HCT116 (cell line): ENCODE results near the gene CCDC148. TPM values are rescaled to one million over a fixed set of nuclear protein-coding genes. Genes with fewer than 3 reads are reported as not detected.

ENCODE experiments used
- ATAC-seq: fragments of 200-7000 bp; cut with Tn5 transposase; 2 replicates; pipeline ENCODE4 v1.9.1; 2020; ENCODE audit warnings: mild to moderate bottlenecking, moderate library complexity
- BruUV-seq: library from RNA; stranded (reverse); fragments of 400-500 nt; replicated peaks from 2 replicates; lab custom pipeline; 2021; lab: Mats Ljungman, UMichigan
- CTCF ChIA-PET: fragments of 300-600 bp; sonication (Branson Sonifier 250); formaldehyde crosslinking; loops from one replicate; lab custom pipeline; 2021; ENCODE audit warnings: antibody characterized with exemption; lab: Charles Lee
- POLR2A ChIA-PET: fragments of 300-600, 350-600 bp; sonication (Branson Sonifier 250); formaldehyde crosslinking; loops from one replicate; lab custom pipeline; 2021; ENCODE audit warnings: antibody characterized with exemption; lab: Charles Lee
- RAD21 ChIA-PET, 2 experiments: fragments of 300-600 bp; sonication (Branson Sonifier 250); formaldehyde crosslinking; loops; one replicate each; lab custom pipeline; 2023; ENCODE audit warnings: low total read pairs in 2 of 2; ENCODE audit not compliant: uncharacterized antibody in 2 of 2, unreplicated experiment in 2 of 2, low non-redundant PET in 1 of 2; lab: Charles Lee
- DNase-seq: peaks from one replicate; pipeline ENCODE4 v3.0.0-alpha.2; 2010; ENCODE audit warnings: low read depth, low spot score
- H2AFZ ChIP-seq: fragments of 200-600 bp; shearing (Covaris generic), sonication (generic); 2 replicates; pipeline ENCODE4 v1.6.1; 2017; ENCODE audit warnings: low read depth, mixed run types, mixed read lengths, antibody characterized with exemption, low read length; ENCODE audit not compliant: poor library complexity, severe bottlenecking
- H3K27ac ChIP-seq: 2 replicates; pipeline ENCODE4 v1.5.1; 2012; ENCODE audit warnings: low read depth, low read length
- H3K27me3 ChIP-seq: fragments of 200-600 bp; sonication (generic); 2 replicates; pipeline ENCODE4 v1.6.1; 2016; ENCODE audit warnings: mixed run types, low read length, mixed read lengths; ENCODE audit not compliant: insufficient read depth
- H3K36me3 ChIP-seq, 2 experiments: fragments of 200-500 bp in 1 of 2; fragments of 200-600 bp in 1 of 2; sonication (Bioruptor generic) in 1 of 2; sonication (generic) in 1 of 2; 2 replicates each; pipeline versions ENCODE4 v1.5.1 to v1.6.1; 2014 to 2016; ENCODE audit warnings: low read length in 2 of 2, inconsistent platforms in 1 of 2, mixed read lengths in 1 of 2, mixed run types in 1 of 2; ENCODE audit not compliant: insufficient read depth in 2 of 2, control insufficient read depth in 1 of 2
- H3K4me1 ChIP-seq, 2 experiments: fragments of 200-600 bp in 1 of 2; sonication (generic) in 1 of 2; 2 replicates each; pipeline versions ENCODE4 v1.5.1 to v1.6.1; 2012 to 2017; ENCODE audit warnings: low read length in 2 of 2, inconsistent platforms in 1 of 2, mild to moderate bottlenecking in 1 of 2, mixed read lengths in 1 of 2, mixed run types in 1 of 2, moderate library complexity in 1 of 2; ENCODE audit not compliant: insufficient read depth in 2 of 2, control insufficient read depth in 1 of 2
- H3K4me2 ChIP-seq: fragments of 200-600 bp; sonication (generic); 2 replicates; pipeline ENCODE4 v1.6.1; 2017; ENCODE audit warnings: mixed run types, low read length, mixed read lengths
- H3K4me3 ChIP-seq, 2 experiments: fragments of 200-600 bp in 1 of 2; sonication (generic) in 1 of 2; replicated peaks in 1 of 2; 2 replicates each; pipeline ENCODE4 v1.5.1; 2011 to 2016; ENCODE audit warnings: low read length in 2 of 2, control low read depth in 1 of 2, low read depth in 1 of 2, mild to moderate bottlenecking in 1 of 2, mixed read lengths in 1 of 2, mixed run types in 1 of 2
- H3K79me2 ChIP-seq: fragments of 200-600 bp; sonication (generic); 2 replicates; pipeline ENCODE4 v1.6.1; 2017; ENCODE audit warnings: mild to moderate bottlenecking, mixed run types, low read length, moderate library complexity, mixed read lengths; ENCODE audit not compliant: insufficient read depth
- H3K9ac ChIP-seq: fragments of 200-600 bp; sonication (generic); 2 replicates; pipeline ENCODE4 v1.6.1; 2016; ENCODE audit warnings: low read length, mixed read lengths
- H3K9me2 ChIP-seq: fragments of 200-600 bp; sonication (generic), shearing (Covaris generic); 2 replicates; pipeline ENCODE4 v1.6.1; 2017; ENCODE audit warnings: mixed run types, mild to moderate bottlenecking, moderate library complexity; ENCODE audit not compliant: insufficient read depth
- H3K9me3 ChIP-seq, 2 experiments: fragments of 200-500 bp in 1 of 2; fragments of 200-600 bp in 1 of 2; sonication (Bioruptor generic) in 1 of 2; sonication (generic) in 1 of 2; 2 replicates each; pipeline ENCODE4 v1.6.1; 2014 to 2017; ENCODE audit warnings: low read length in 2 of 2, mixed read lengths in 2 of 2, inconsistent platforms in 1 of 2, low read depth in 1 of 2, mild to moderate bottlenecking in 1 of 2, mixed run types in 1 of 2, moderate library complexity in 1 of 2; ENCODE audit not compliant: control insufficient read depth in 1 of 2, insufficient read depth in 1 of 2
- H4K20me1 ChIP-seq: fragments of 200-600 bp; sonication (generic), shearing (Covaris generic); 2 replicates; pipeline ENCODE4 v1.6.1; 2017; ENCODE audit warnings: mixed run types, mild to moderate bottlenecking, moderate library complexity; ENCODE audit not compliant: insufficient read depth
- CBX3 ChIP-seq: IDR thresholded peaks from 2 replicates; pipeline ENCODE4 v1.6.1; 2012; ENCODE audit warnings: low read depth
- EGR1 ChIP-seq: IDR thresholded peaks from 2 replicates; pipeline ENCODE4 v1.6.1; 2012; ENCODE audit warnings: low read depth
- ELF1 ChIP-seq: IDR thresholded peaks from 2 replicates; pipeline ENCODE4 v1.6.1; 2012; ENCODE audit warnings: low read depth, borderline replicate concordance
- EZH2phosphoT487 ChIP-seq: fragments of 200-600 bp; IDR thresholded peaks from 2 replicates; pipeline ENCODE4 v1.6.1; 2018; ENCODE audit warnings: antibody characterized with exemption, borderline replicate concordance
- POLR2A ChIP-seq: IDR thresholded peaks from 2 replicates; pipeline ENCODE4 v1.7.0; 2011; ENCODE audit warnings: borderline replicate concordance; ENCODE audit not compliant: insufficient read depth, insufficient read length; ENCODE audit errors: extremely low read depth
- RAD21 ChIP-seq: IDR thresholded peaks from 2 replicates; pipeline ENCODE4 v1.6.1; 2012; ENCODE audit warnings: low read depth, mild to moderate bottlenecking
- SIN3A ChIP-seq: IDR thresholded peaks from 2 replicates; pipeline ENCODE4 v1.6.1; 2012; ENCODE audit warnings: low read depth
- TCF7L2 ChIP-seq: IDR thresholded peaks from 2 replicates; pipeline ENCODE4 v1.7.0; 2011; ENCODE audit warnings: borderline replicate concordance, inconsistent platforms; ENCODE audit not compliant: insufficient read depth, insufficient read length; ENCODE audit errors: extremely low read depth
- YY1 ChIP-seq: IDR thresholded peaks from 2 replicates; pipeline ENCODE4 v1.6.1; 2011; ENCODE audit warnings: low read length, low read depth, moderate library complexity, mild to moderate bottlenecking; ENCODE audit not compliant: insufficient replicate concordance; ENCODE audit errors: extremely low read depth
- ZFX ChIP-seq: fragments of 450-650 bp; IDR thresholded peaks from 2 replicates; pipeline ENCODE4 v1.6.1; 2017
- ZNF274 ChIP-seq: fragments of 200-500 bp; sonication (Bioruptor generic); IDR thresholded peaks from 2 replicates; pipeline ENCODE4 v1.6.1; 2014; ENCODE audit warnings: mild to moderate bottlenecking, low read depth, low read length, inconsistent platforms
- intact Hi-C: fragments of 100-400 bp; cut with micrococcal nuclease; formaldehyde crosslinking; loops from 2 replicates; pipeline ENCODE4 v1.10.0; 2022
- total RNA-seq: library from RNA; stranded (reverse); gene quantifications from one replicate; pipeline ENCODE4 v1.2.1, GENCODE V29; 2021; ENCODE audit not compliant: unreplicated experiment
- TF ChIP-seq, protein P1 (sequence below), 3 experiments: fragments of 200-600 bp in 1 of 3; sonication (generic) in 1 of 3; IDR thresholded peaks in 2 of 3; conservative IDR thresholded peaks in 1 of 3; 2 replicates each; pipeline ENCODE4 v1.5.1; 2012 to 2017; ENCODE audit warnings: low read depth in 2 of 3, low read length in 2 of 3, antibody characterized with exemption in 1 of 3, borderline replicate concordance in 1 of 3, control low read depth in 1 of 3, mild to moderate bottlenecking in 1 of 3, mixed read lengths in 1 of 3, mixed run types in 1 of 3, moderate library complexity in 1 of 3; ENCODE audit not compliant: insufficient read depth in 1 of 3
- TF ChIP-seq, protein P2 (sequence below): IDR thresholded peaks from 2 replicates; pipeline ENCODE4 v1.6.1; 2011; ENCODE audit warnings: mild to moderate bottlenecking, low read length, moderate library complexity; ENCODE audit not compliant: insufficient replicate concordance; ENCODE audit errors: extremely low read depth
- TF ChIP-seq, protein P3 (sequence below): IDR thresholded peaks from 2 replicates; pipeline ENCODE4 v1.6.1; 2012

Gene CCDC148
- total RNA-seq, 1 experiment from 2014 or later = 0.59 TPM

DNA sequence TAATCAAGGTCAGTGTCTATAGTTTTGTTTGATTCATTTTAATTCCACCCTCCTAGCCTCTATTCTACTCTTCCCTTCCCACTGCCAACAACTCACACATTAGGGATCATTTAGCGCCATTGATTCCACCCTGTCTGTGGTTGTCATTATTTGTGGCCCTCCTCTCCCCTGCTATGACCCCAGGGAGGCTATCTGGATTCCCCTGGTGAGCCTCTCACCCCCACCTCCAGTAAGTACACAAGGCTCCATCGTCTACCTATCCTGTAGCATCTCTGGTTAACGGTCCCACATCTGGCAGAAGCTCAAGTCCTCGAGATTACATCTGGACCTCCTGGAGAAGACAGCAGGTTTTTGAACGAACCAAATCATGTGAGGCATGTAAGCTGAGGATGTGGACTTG, 327.5 kb downstream of the CCDC148 start:
- no peak for ATAC-seq
- RAD21 ChIA-PET = no interaction called here
- Histone ChIP-seq H3K9ac (no peak overlapping the region), H3K4me1 (peaks cover 2 to 3% of the 10 kb centered on the region in 2 experiments; a peak in 2 of 4 replicates), H3K79me2 (no peaks in the 10 kb centered on the region), H3K27me3 (no peaks in the 10 kb centered on the region), H2AFZ (no peak overlapping the region), H4K20me1 (no peaks in the 10 kb centered on the region), H3K9me2 (no peaks in the 10 kb centered on the region), H3K4me3 (no peak overlapping the region), H3K9me3 (no peaks in the 10 kb centered on the region), H3K27ac (no peak overlapping the region), H3K36me3 (no peaks in the 10 kb centered on the region), H3K4me2 (no peak overlapping the region)
- TF ChIP-seq, protein P1, sequence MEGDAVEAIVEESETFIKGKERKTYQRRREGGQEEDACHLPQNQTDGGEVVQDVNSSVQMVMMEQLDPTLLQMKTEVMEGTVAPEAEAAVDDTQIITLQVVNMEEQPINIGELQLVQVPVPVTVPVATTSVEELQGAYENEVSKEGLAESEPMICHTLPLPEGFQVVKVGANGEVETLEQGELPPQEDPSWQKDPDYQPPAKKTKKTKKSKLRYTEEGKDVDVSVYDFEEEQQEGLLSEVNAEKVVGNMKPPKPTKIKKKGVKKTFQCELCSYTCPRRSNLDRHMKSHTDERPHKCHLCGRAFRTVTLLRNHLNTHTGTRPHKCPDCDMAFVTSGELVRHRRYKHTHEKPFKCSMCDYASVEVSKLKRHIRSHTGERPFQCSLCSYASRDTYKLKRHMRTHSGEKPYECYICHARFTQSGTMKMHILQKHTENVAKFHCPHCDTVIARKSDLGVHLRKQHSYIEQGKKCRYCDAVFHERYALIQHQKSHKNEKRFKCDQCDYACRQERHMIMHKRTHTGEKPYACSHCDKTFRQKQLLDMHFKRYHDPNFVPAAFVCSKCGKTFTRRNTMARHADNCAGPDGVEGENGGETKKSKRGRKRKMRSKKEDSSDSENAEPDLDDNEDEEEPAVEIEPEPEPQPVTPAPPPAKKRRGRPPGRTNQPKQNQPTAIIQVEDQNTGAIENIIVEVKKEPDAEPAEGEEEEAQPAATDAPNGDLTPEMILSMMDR (IDR thresholded peaks at IDR 0.05 in 2 of 3, conservative IDR thresholded peaks at IDR 0.05 in 1 of 3; ENCODE audit: borderline replicate concordance in 1 of 3, insufficient read depth in 1 of 3, low read depth in 2 of 3, low read length in 2 of 3) = no peak
- TF ChIP-seq, protein P2, sequence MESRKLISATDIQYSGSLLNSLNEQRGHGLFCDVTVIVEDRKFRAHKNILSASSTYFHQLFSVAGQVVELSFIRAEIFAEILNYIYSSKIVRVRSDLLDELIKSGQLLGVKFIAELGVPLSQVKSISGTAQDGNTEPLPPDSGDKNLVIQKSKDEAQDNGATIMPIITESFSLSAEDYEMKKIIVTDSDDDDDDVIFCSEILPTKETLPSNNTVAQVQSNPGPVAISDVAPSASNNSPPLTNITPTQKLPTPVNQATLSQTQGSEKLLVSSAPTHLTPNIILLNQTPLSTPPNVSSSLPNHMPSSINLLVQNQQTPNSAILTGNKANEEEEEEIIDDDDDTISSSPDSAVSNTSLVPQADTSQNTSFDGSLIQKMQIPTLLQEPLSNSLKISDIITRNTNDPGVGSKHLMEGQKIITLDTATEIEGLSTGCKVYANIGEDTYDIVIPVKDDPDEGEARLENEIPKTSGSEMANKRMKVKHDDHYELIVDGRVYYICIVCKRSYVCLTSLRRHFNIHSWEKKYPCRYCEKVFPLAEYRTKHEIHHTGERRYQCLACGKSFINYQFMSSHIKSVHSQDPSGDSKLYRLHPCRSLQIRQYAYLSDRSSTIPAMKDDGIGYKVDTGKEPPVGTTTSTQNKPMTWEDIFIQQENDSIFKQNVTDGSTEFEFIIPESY = no peak
- TF ChIP-seq ZNF274 = no peak
- no peak for TF ChIP-seq EZH2phosphoT487
- TF ChIP-seq YY1 = no peak
- TF ChIP-seq RAD21 = no peak
- TF ChIP-seq CBX3 = no peak
- TF ChIP-seq ZFX = no peak
- TF ChIP-seq ELF1 = no peak
- no peak for TF ChIP-seq POLR2A
- TF ChIP-seq EGR1 = no peak
- TF ChIP-seq TCF7L2 = no peak
- TF ChIP-seq, protein P3, sequence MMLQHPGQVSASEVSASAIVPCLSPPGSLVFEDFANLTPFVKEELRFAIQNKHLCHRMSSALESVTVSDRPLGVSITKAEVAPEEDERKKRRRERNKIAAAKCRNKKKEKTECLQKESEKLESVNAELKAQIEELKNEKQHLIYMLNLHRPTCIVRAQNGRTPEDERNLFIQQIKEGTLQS = no peak
- no peak for TF ChIP-seq SIN3A
- no TSS peak for BruUV-seq
- intact Hi-C loops = no loop called here
- CTCF ChIA-PET = no interaction called here
- POLR2A ChIA-PET = no interaction called here
- no peak for DNase-seq
